ENCODE measurements around the gene SCT. TPM values are rescaled to one million over a fixed set of nuclear protein-coding genes. Genes with fewer than 3 reads are reported as not detected.
"Not testable (repeated sequence)": the region's sequence is repeated elsewhere in the genome, so short reads cannot be mapped to it uniquely, and the experiment has no call there.

SCT gene
- total and polyA plus RNA-seq, 2 of the 4 experiments (the other 2 are of a cell fraction), result not detected

DNA sequence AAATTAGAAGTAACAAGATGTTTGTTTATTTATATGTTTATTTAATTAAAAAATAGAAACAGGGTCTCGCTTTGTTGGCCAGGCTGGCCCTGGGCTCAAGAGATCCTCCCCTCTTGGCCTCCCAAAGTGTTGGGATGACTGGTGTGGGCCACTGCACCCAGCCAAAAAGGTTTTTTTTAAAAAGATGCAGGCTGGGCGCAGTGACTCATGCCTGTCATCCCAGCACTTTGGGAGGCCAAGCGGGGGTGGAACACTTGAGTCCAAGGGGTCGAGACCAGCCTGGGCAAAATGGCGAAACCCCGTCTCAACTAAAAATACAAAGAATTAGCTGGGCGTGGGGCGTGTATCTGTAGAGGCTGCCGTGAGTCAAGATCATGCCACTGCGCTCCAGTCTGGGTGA is 23.5 kb upstream of the SCT start:
- dilution Hi-C loops (cut with HindIII; ENCODE audit: low sequenced_read_pairs, unreplicated experiment) (no loop called here), intact Hi-C loops (cut with micrococcal nuclease) (no loop called here), in situ Hi-C loops (cut with MboI; ENCODE audit: low sequenced_read_pairs) (no loop called here)
- Histone ChIP-seq H2AK5ac (ENCODE audit: low read depth, low read length) (no peak overlapping the region), H2AK9ac (replicated peaks; ENCODE audit: low read depth, low read length, poor library complexity) (no peak overlapping the region), H2BK5ac (ENCODE audit: low read depth, low read length, poor library complexity, severe bottlenecking) (no peak overlapping the region), H3K36me3 (ENCODE audit: control insufficient read depth, insufficient read depth, low read length) (peaks cover 21% of the 10 kb centered on the region; the same call in 1 of the 2 replicates), H3K9ac (ENCODE audit: low read depth, low read length) (no peak overlapping the region), H3K4ac (ENCODE audit: low read depth, low read length) (no peak overlapping the region), H2BK20ac (ENCODE audit: low read depth, low read length) (no peak overlapping the region), H3K79me1 (ENCODE audit: low read depth in 1 of 2, low read length in 2 of 2) (no peaks in the 10 kb centered on the region; a peak in 1 of 4 replicates), H3K56ac (ENCODE audit: extremely low read depth, insufficient read depth, low read length) (no peak overlapping the region), H4K5ac (ENCODE audit: low read depth, low read length) (no peak overlapping the region), H3K4me1 (ENCODE audit: control insufficient read depth, insufficient read depth, low read length) (peaks cover 3% of the 10 kb centered on the region), H2AFZ (replicated peaks; ENCODE audit: low read length, poor library complexity) (no peak overlapping the region), H3K18ac (ENCODE audit: low read depth, low read length) (no peak overlapping the region), H3K4me2 (ENCODE audit: low read depth, low read length) (no peak overlapping the region), H3K14ac (replicated peaks; ENCODE audit: low read depth, low read length) (no peak overlapping the region), H2BK120ac (ENCODE audit: low read depth, low read length) (no peak overlapping the region), H3K9me1 (ENCODE audit: insufficient read depth, low read length) (no peaks in the 10 kb centered on the region), H3K4me3 (ENCODE audit: insufficient read depth, low read depth, low read length) (no peak overlapping the region), H3K27me3 (ENCODE audit: control insufficient read depth, insufficient read depth, low read length) (no peaks in the 10 kb centered on the region), H2BK15ac (ENCODE audit: low read depth, low read length) (no peak overlapping the region), H3K23ac (ENCODE audit: low read depth, low read length) (no peak overlapping the region), H3K27ac (ENCODE audit: insufficient read depth, low read length) (no peak overlapping the region), H4K20me1 (ENCODE audit: insufficient read depth, low read length) (no peaks in the 10 kb centered on the region), H4K91ac (ENCODE audit: insufficient read depth, low read depth, low read length) (no peak overlapping the region), H4K8ac (ENCODE audit: low read depth in 2 of 2, low read length in 2 of 2) (no peak overlapping the region), H3K9me3 (ENCODE audit: control insufficient read depth, insufficient read depth, low read length) (no peaks in the 10 kb centered on the region)
- POLR2A ChIA-PET (ENCODE audit: unreplicated experiment), result no interaction called here
- DNase-seq, result peak; percentile 40
- TF ChIP-seq NFE2L2 (IDR thresholded peaks at IDR 0.05; ENCODE audit: low read depth, low read length), result no peak
- no peak for TF ChIP-seq MXI1 (IDR thresholded peaks at IDR 0.05; ENCODE audit: borderline replicate concordance, low read depth, low read length)
- TF ChIP-seq SMC3 (IDR thresholded peaks at IDR 0.05; ENCODE audit: low read depth, low read length), result no peak
- peak; percentile 64 for ATAC-seq (ENCODE audit: low read depth)
- BruUV-seq (replicated peaks), result no TSS peak
- CTCF ChIA-PET, result interaction anchor here (0.6 kb wide), 1 partner anchor 82 kb away, joined by 5 read pairs; no protein-coding TSS in a partner anchor
- WGBS, 2 experiments (ENCODE audit: extremely low coverage in 2 of 2, insufficient read length in 1 of 2), result 80% methylated on average over 1 of the region's 10 CpGs; no CpG with 5 or more reads in 1 of the 2 experiments

GRCh38 chr11:647672-648158 is 20.7 kb upstream of the SCT start:
- H4K5ac ChIP-seq (ENCODE audit: low read depth, low read length); H2AFZ ChIP-seq (replicated peaks; ENCODE audit: low read length, poor library complexity); H3K9ac ChIP-seq (ENCODE audit: low read depth, low read length); H2AK5ac ChIP-seq (ENCODE audit: low read depth, low read length); H3K4ac ChIP-seq (ENCODE audit: low read depth, low read length); H3K23ac ChIP-seq (ENCODE audit: low read depth, low read length); intact Hi-C loops (cut with micrococcal nuclease); H2AK9ac ChIP-seq (replicated peaks; ENCODE audit: low read depth, low read length, poor library complexity); H3K4me1 ChIP-seq (ENCODE audit: control insufficient read depth, insufficient read depth, low read length); BruUV-seq (replicated peaks); H3K27me3 ChIP-seq (ENCODE audit: control insufficient read depth, insufficient read depth, low read length); POLR2A ChIA-PET (ENCODE audit: unreplicated experiment); H3K79me1 ChIP-seq (ENCODE audit: low read depth in 1 of 2, low read length in 2 of 2); H3K56ac ChIP-seq (ENCODE audit: extremely low read depth, insufficient read depth, low read length); DNase-seq; H2BK15ac ChIP-seq (ENCODE audit: low read depth, low read length); in situ Hi-C loops (cut with MboI; ENCODE audit: low sequenced_read_pairs); H3K4me2 ChIP-seq (ENCODE audit: low read depth, low read length); H2BK5ac ChIP-seq (ENCODE audit: low read depth, low read length, poor library complexity, severe bottlenecking); H3K9me3 ChIP-seq (ENCODE audit: control insufficient read depth, insufficient read depth, low read length); H3K27ac ChIP-seq (ENCODE audit: insufficient read depth, low read length); H3K4me3 ChIP-seq (ENCODE audit: insufficient read depth, low read depth, low read length); H3K14ac ChIP-seq (replicated peaks; ENCODE audit: low read depth, low read length); dilution Hi-C loops (cut with HindIII; ENCODE audit: low sequenced_read_pairs, unreplicated experiment); CTCF ChIA-PET; H3K18ac ChIP-seq (ENCODE audit: low read depth, low read length); H2BK20ac ChIP-seq (ENCODE audit: low read depth, low read length); H3K9me1 ChIP-seq (ENCODE audit: insufficient read depth, low read length); ATAC-seq (ENCODE audit: low read depth); H4K8ac ChIP-seq (ENCODE audit: low read depth in 2 of 2, low read length in 2 of 2); H4K91ac ChIP-seq (ENCODE audit: insufficient read depth, low read depth, low read length); H4K20me1 ChIP-seq (ENCODE audit: insufficient read depth, low read length); H2BK120ac ChIP-seq (ENCODE audit: low read depth, low read length): not testable (repeated sequence)
- peaks cover 24% of the 10 kb centered on the region for H3K36me3 ChIP-seq (ENCODE audit: control insufficient read depth, insufficient read depth, low read length)
- 94% methylated on average over 4 of the region's 14 CpGs; no CpG with 5 or more reads in 1 of the 2 experiments for WGBS, 2 experiments (ENCODE audit: extremely low coverage in 2 of 2, insufficient read length in 1 of 2)

Data from IMR-90 (cell line).